ENCODE results near the gene SPOCK1. TPM values are rescaled to one million over a fixed set of nuclear protein-coding genes. Genes with fewer than 3 reads are reported as not detected.
"Not testable (repeated sequence)": the region's sequence is repeated elsewhere in the genome, so short reads cannot be mapped to it uniquely, and the experiment has no call there.

SPOCK1 gene
- total and polyA plus RNA-seq, 2 experiments from 2014 or later: 4.1 to 14.0 TPM

- no peak overlapping the region for H3K27ac ChIP-seq
- DNase-seq (ENCODE audit: low read depth in 1 of 2, low spot score in 1 of 2): no peak
- no peak overlapping the region for H3K4me3 ChIP-seq
- no peaks in the 10 kb centered on the region for H3K4me1 ChIP-seq (ENCODE audit: low read depth)
- no peak for TF ChIP-seq CTCF (IDR thresholded peaks at IDR 0.05; ENCODE audit: low read depth, low read length)
- no peaks in the 10 kb centered on the region for H3K9me3 ChIP-seq (ENCODE audit: low read depth)
- H3K36me3 ChIP-seq: no peaks in the 10 kb centered on the region
- H3K27me3 ChIP-seq: peaks cover 47% of the 10 kb centered on the region
Measured at GRCh38 chr5:137501226-137501625, 2.1 kb upstream of the SPOCK1 start.

- no peak for TF ChIP-seq CTCF (IDR thresholded peaks at IDR 0.05; ENCODE audit: low read depth, low read length)
- H3K27me3 ChIP-seq: peaks cover 52% of the 10 kb centered on the region
- H3K4me3 ChIP-seq: no peak overlapping the region
- no peak for DNase-seq (ENCODE audit: low read depth in 1 of 2, low spot score in 1 of 2)
- no peaks in the 10 kb centered on the region for H3K4me1 ChIP-seq (ENCODE audit: low read depth)
- H3K36me3 ChIP-seq: no peaks in the 10 kb centered on the region
- H3K9me3 ChIP-seq (ENCODE audit: low read depth): no peaks in the 10 kb centered on the region
- no peak overlapping the region for H3K27ac ChIP-seq
Measured at GRCh38 chr5:137500615-137501225, 1.6 kb upstream of the SPOCK1 start.

- H3K9me3 ChIP-seq (ENCODE audit: low read depth); H3K4me3 ChIP-seq; H3K4me1 ChIP-seq (ENCODE audit: low read depth); H3K27ac ChIP-seq; DNase-seq (ENCODE audit: low read depth in 1 of 2, low spot score in 1 of 2); H3K36me3 ChIP-seq: not testable (repeated sequence)
- peaks cover 64% of the 10 kb centered on the region for H3K27me3 ChIP-seq
Measured at GRCh38 chr5:137499506-137499847, 351 bp upstream of the SPOCK1 start.

GRCh38 chr5:137498301-137498735 lies 808 bp downstream of the SPOCK1 start:
- peak; percentile 36 to 50 for DNase-seq (ENCODE audit: low read depth in 1 of 2, low spot score in 1 of 2)
- Histone ChIP-seq H3K27me3 (peaks cover 68% of the 10 kb centered on the region), H3K4me3 (peak overlapping the region; percentile 63)

GRCh38 chr5:137497396-137498290 lies 1.5 kb downstream of the SPOCK1 start:
- no peaks in the 10 kb centered on the region for H3K4me1 ChIP-seq (ENCODE audit: low read depth)
- H3K27me3 ChIP-seq: peaks cover 63% of the 10 kb centered on the region
- DNase-seq (ENCODE audit: low read depth in 1 of 2, low spot score in 1 of 2): no peak
- no peak overlapping the region for H3K4me3 ChIP-seq
- TF ChIP-seq CTCF (IDR thresholded peaks at IDR 0.05; ENCODE audit: low read depth, low read length): no peak
- no peaks in the 10 kb centered on the region for H3K9me3 ChIP-seq (ENCODE audit: low read depth)
- no peak overlapping the region for H3K27ac ChIP-seq
- H3K36me3 ChIP-seq: no peaks in the 10 kb centered on the region

More at GRCh38 chr5:137498301-137498735, 808 bp downstream of the SPOCK1 start:
- H3K36me3 ChIP-seq: no peaks in the 10 kb centered on the region
- H3K4me1 ChIP-seq (ENCODE audit: low read depth): no peaks in the 10 kb centered on the region
- no peak for TF ChIP-seq CTCF (IDR thresholded peaks at IDR 0.05; ENCODE audit: low read depth, low read length)
- H3K9me3 ChIP-seq (ENCODE audit: low read depth): no peaks in the 10 kb centered on the region
- H3K27ac ChIP-seq: no peak overlapping the region

GRCh38 chr5:137496919-137497318 lies 2.2 kb downstream of the SPOCK1 start:
- TF ChIP-seq CTCF (IDR thresholded peaks at IDR 0.05; ENCODE audit: low read depth, low read length): no peak
- Histone ChIP-seq H3K9me3 (ENCODE audit: low read depth) (no peaks in the 10 kb centered on the region), H3K4me3 (no peak overlapping the region)

More at GRCh38 chr5:137496919-137497318, 2.2 kb downstream of the SPOCK1 start:
- no peak for DNase-seq (ENCODE audit: low read depth in 1 of 2, low spot score in 1 of 2)
- no peak overlapping the region for H3K27ac ChIP-seq
- no peaks in the 10 kb centered on the region for H3K36me3 ChIP-seq
- peaks cover 55% of the 10 kb centered on the region for H3K27me3 ChIP-seq
- no peaks in the 10 kb centered on the region for H3K4me1 ChIP-seq (ENCODE audit: low read depth)
